ENCODE measurements around the gene TSPAN14.
A peak's percentile ranks its signal among the peaks of the same experiment; 100 is the strongest.

The TSPAN14 gene

GRCh38 chr10:80455461-80456349 lies 1.6 kb downstream of the TSPAN14 start:
- no peak for DNase-seq (ENCODE audit: low read depth)

- no peak for DNase-seq (ENCODE audit: low read depth)
These were observed 3.6 kb downstream of the TSPAN14 start for GRCh38 chr10:80457554-80458262.

- DNase-seq (ENCODE audit: low read depth), result no peak
These were observed 4.1 kb downstream of the TSPAN14 start for GRCh38 chr10:80458263-80458625.

GRCh38 chr10:80458638-80459037 lies 4.5 kb downstream of the TSPAN14 start:
- DNase-seq (ENCODE audit: low read depth), result no peak

- DNase-seq (ENCODE audit: low read depth), result no peak
These were observed 5.1 kb downstream of the TSPAN14 start for GRCh38 chr10:80459047-80459865.

- no peak for DNase-seq (ENCODE audit: low read depth)
These were observed 6.5 kb downstream of the TSPAN14 start for GRCh38 chr10:80460399-80461207.

GRCh38 chr10:80461208-80462183 lies 7.4 kb downstream of the TSPAN14 start:
- DNase-seq (ENCODE audit: low read depth), result no peak

GRCh38 chr10:80462299-80462980 lies 8.3 kb downstream of the TSPAN14 start:
- no peak for DNase-seq (ENCODE audit: low read depth)

GRCh38 chr10:80462981-80463741 lies 9.1 kb downstream of the TSPAN14 start:
- DNase-seq (ENCODE audit: low read depth), result no peak

GRCh38 chr10:80463868-80464267 lies 9.8 kb downstream of the TSPAN14 start:
- no peak for DNase-seq (ENCODE audit: low read depth)

- DNase-seq (ENCODE audit: low read depth), result no peak
These were observed 10.7 kb downstream of the TSPAN14 start for GRCh38 chr10:80464557-80465450.

- no peak for DNase-seq (ENCODE audit: low read depth)
These were observed 11.3 kb downstream of the TSPAN14 start for GRCh38 chr10:80465451-80465835.

GRCh38 chr10:80465839-80466590 lies 11.9 kb downstream of the TSPAN14 start:
- no peak for DNase-seq (ENCODE audit: low read depth)

GRCh38 chr10:80466724-80467326 lies 12.7 kb downstream of the TSPAN14 start:
- DNase-seq (ENCODE audit: low read depth), result no peak

GRCh38 chr10:80468002-80468401 lies 13.9 kb downstream of the TSPAN14 start:
- DNase-seq (ENCODE audit: low read depth), result peak; percentile 45

- DNase-seq (ENCODE audit: low read depth), result no peak
These were observed 14.8 kb downstream of the TSPAN14 start for GRCh38 chr10:80468806-80469421.

Data from stimulated activated CD8-positive, alpha-beta memory T cell treated with anti-CD3 and anti-CD28 coated beads, Interleukin-12 subunit alpha, Interleukin-12 subunit beta, amount 100 ng/mL, for 1 hour (primary cell).